GM19099 (cell line): ENCODE results near the gene APOBEC3F.

Source experiments
- POLR2A ChIP-seq: IDR thresholded peaks from 3 replicates; pipeline ENCODE4 v1.6.1; 2011; ENCODE audit warnings: low read depth; ENCODE audit not compliant: insufficient read length; ENCODE audit errors: extremely low read depth

Gene APOBEC3F

DNA sequence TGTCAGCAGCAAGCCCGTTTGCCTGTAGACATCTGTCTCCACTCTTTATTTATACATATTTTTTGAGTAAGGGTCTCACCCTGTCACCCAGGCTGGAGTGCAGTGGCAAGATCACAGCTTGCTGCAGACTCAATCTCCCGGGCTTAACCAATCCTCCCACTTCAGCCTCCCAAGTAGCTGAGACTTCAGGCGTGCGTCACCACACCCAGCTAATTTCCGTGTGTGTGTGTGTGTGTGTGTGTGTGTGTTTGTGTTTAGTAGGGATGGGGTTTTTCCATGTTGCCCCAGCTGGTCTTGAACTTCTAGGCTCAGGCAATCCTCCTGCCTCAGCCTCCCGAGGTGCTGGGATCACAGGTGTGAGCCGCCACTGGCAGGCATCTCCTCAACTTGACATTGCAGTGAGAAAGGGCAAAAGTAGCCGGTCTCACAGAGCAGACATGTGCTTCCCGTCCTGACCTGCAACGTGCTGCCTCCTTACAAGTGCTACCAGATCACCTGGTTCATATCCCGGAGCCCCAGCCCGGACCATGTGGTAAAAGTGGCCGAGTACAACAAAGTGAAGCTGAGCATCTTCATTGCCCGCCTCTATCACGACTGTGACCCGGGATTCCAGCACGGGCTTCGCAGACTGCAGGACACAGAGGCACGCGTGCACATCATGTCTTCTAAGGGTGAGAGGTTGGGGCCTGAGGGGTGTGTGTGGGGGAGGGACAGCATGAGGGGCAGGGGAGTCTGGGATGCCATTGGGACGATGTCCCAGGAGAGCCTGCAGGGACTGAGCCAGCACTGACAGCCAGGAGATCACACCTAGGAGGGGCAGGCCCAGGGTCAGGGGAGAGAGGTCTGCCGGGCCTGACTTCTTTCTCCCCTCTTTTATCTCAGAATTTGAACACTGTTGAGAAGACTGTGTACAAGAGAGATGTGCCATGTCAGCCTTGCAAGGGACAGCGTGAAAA, 50.7 kb downstream of the APOBEC3F start:
- TF ChIP-seq POLR2A, result no peak

- TF ChIP-seq POLR2A, result no peak
Measured at GRCh38 chr22:39092111-39092862, 51.6 kb downstream of the APOBEC3F start.

- TF ChIP-seq POLR2A, result no peak
Measured at GRCh38 chr22:39094717-39095389, 54.2 kb downstream of the APOBEC3F start.

DNA sequence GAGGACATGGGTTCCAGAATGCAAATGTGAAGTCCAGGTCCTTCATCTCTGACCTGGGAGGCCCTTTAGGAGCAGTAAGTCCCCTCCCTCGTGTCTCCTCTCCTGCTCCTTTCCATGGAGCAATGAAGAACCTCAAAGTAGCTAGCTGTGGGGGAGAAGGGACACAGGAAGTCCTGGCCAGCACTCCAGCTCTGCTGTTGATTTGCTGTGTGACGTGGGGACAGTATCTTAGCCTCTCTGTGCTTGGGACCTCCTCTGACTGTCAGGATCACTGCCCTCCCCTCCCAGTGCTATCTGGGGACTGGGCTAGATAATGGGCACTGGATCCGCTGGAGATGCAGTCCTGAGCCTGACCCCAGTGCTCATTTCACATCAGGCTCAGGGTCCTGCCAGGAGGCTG, 55.3 kb downstream of the APOBEC3F start:
- TF ChIP-seq POLR2A, result no peak

GRCh38 chr22:39097098-39098020, 56.7 kb downstream of the APOBEC3F start, which contains the start of gene APOBEC3H:
APOBEC3H (plus strand) TSS chr22:39097244; CDS start chr22:39100279, 3,035 bp downstream.
- peak; percentile 6 for TF ChIP-seq POLR2A

- TF ChIP-seq POLR2A, result no peak
Measured at GRCh38 chr22:39098026-39098425, 57.4 kb downstream of the APOBEC3F start.

DNA sequence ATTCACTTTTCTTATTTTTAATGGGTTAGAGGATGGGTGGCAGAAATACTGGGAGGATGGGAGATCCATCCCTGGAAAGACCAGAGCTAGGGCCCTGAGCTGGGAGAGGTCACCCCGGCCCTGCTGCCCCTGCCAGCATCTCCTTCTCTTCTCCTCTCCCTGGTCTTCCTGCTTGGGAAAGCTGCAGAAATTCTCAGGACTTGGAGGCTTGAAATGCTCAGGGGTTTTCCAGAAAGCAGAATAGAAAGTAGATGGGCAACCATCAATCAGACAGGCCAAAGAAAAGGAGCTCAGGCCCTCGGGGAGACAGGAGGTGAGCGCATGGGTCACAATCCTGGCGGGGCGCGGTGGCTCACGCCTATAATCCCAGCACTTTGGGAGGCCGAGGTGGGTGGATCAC, 57.9 kb downstream of the APOBEC3F start:
- TF ChIP-seq POLR2A, result no peak

- no peak for TF ChIP-seq POLR2A
Measured at GRCh38 chr22:39101226-39101625, 60.6 kb downstream of the APOBEC3F start.

DNA sequence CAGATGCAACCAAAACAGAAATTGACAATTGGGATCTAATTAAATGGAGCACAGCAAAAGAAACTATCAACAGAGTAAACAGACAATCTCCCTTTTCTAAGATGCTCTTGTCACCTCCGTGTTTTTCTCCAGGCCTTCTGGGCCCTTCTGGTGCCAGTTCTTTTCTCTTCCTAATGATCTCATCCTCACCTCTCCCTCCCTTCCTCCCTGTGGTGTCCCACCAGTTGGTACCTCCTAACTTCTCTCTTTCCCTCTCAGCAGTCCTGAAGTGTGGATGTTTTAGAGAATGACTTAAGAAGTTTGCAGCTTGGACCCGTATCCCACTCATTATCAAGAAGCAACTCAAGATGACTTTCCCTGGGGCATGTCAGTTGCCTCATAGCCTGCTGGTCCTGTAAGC, 62.8 kb downstream of the APOBEC3F start:
- TF ChIP-seq POLR2A, result no peak
